HepG2 (cell line): ENCODE results near the gene TP53I3. TPM values are rescaled to one million over a fixed set of nuclear protein-coding genes. Genes with fewer than 3 reads are reported as not detected.

ENCODE experiments used
- ASH2L ChIP-seq: fragments of 300-600, 200-600 bp; sonication (generic); IDR thresholded peaks from 2 replicates; pipeline ENCODE4 v1.7.0; 2017; ENCODE audit warnings: low read depth, mild to moderate bottlenecking, moderate library complexity, mixed read lengths, low read length; ENCODE audit not compliant: insufficient read length
- FLYWCH1 ChIP-seq: sonication (generic); formaldehyde crosslinking; IDR thresholded peaks from 2 replicates; pipeline ENCODE4 v1.8.1; 2023; ENCODE audit warnings: mild to moderate bottlenecking, missing genetic modification reagents
- HOXD1 ChIP-seq: sonication (generic); formaldehyde crosslinking; IDR thresholded peaks from 2 replicates; pipeline ENCODE4 v1.5.0; 2020; ENCODE audit warnings: missing genetic modification reagents
- MIER2 ChIP-seq: IDR thresholded peaks from 2 replicates; pipeline ENCODE4 v1.6.1; 2016; ENCODE audit warnings: missing biosample characterization, missing genetic modification reagents
- MZF1 ChIP-seq: sonication (generic); formaldehyde crosslinking; IDR thresholded peaks from 2 replicates; pipeline ENCODE4 v1.8.1; 2023; ENCODE audit warnings: mild to moderate bottlenecking, missing genetic modification reagents, borderline replicate concordance
- NFKBIZ ChIP-seq: IDR thresholded peaks from 2 replicates; pipeline ENCODE4 v1.6.1; 2018; ENCODE audit warnings: missing genetic modification reagents, missing compliant biosample characterization
- PAX8 ChIP-seq: sonication (generic); formaldehyde crosslinking; IDR thresholded peaks from 2 replicates; pipeline ENCODE4 v1.8.0; 2022; ENCODE audit warnings: mild to moderate bottlenecking, missing genetic modification reagents, borderline replicate concordance
- PHF8 ChIP-seq: sonication (generic); formaldehyde crosslinking; IDR thresholded peaks from 2 replicates; pipeline ENCODE4 v1.5.0; 2020; ENCODE audit warnings: missing genetic modification reagents
- SNAI1 ChIP-seq: sonication (generic); formaldehyde crosslinking; IDR thresholded peaks from 2 replicates; pipeline ENCODE4 v1.5.0; 2020; ENCODE audit warnings: mild to moderate bottlenecking, missing genetic modification reagents, borderline replicate concordance
- TAF15 ChIP-seq: fragments of 200-400 bp; formaldehyde crosslinking; IDR thresholded peaks from one replicate; pipeline ENCODE4 v1.6.1; 2018; ENCODE audit warnings: mild to moderate bottlenecking, low read depth, low read length; ENCODE audit not compliant: poor library complexity, severe bottlenecking
- XBP1 ChIP-seq: sonication (generic); formaldehyde crosslinking; IDR thresholded peaks from 2 replicates; pipeline ENCODE4 v1.5.0; 2020; ENCODE audit warnings: missing genetic modification reagents
- ZBTB1 ChIP-seq: sonication (generic); formaldehyde crosslinking; IDR thresholded peaks from 2 replicates; pipeline ENCODE4 v1.4.0; 2020; ENCODE audit warnings: missing genetic modification reagents, borderline replicate concordance
- ZBTB3 ChIP-seq: sonication (generic); formaldehyde crosslinking; IDR thresholded peaks from 2 replicates; pipeline ENCODE4 v1.4.0; 2020; ENCODE audit warnings: low read depth, mild to moderate bottlenecking, moderate library complexity, missing genetic modification reagents, borderline replicate concordance
- ZFP37 ChIP-seq: sonication (generic); formaldehyde crosslinking; IDR thresholded peaks from 2 replicates; pipeline ENCODE4 v1.4.0; 2020; ENCODE audit warnings: missing genetic modification reagents, borderline replicate concordance
- ZFX ChIP-seq: sonication (generic); formaldehyde crosslinking; IDR thresholded peaks from 2 replicates; pipeline ENCODE4 v1.4.0; 2020; ENCODE audit warnings: mild to moderate bottlenecking, low read depth, missing genetic modification reagents, moderate library complexity
- ZNF337 ChIP-seq: sonication (generic); formaldehyde crosslinking; IDR thresholded peaks from 2 replicates; pipeline ENCODE4 v1.5.1; 2020; ENCODE audit warnings: missing genetic modification reagents, low read depth, mild to moderate bottlenecking, borderline replicate concordance
- ZNF33B ChIP-seq: sonication (generic); formaldehyde crosslinking; IDR thresholded peaks from 2 replicates; pipeline ENCODE4 v1.5.1; 2020; ENCODE audit warnings: mild to moderate bottlenecking, missing genetic modification reagents
- ZNF468 ChIP-seq: sonication (generic); formaldehyde crosslinking; IDR thresholded peaks from 2 replicates; pipeline ENCODE4 v1.8.0; 2022; ENCODE audit warnings: mild to moderate bottlenecking, moderate library complexity, missing genetic modification reagents
- ZNF543 ChIP-seq: sonication (generic); formaldehyde crosslinking; IDR thresholded peaks from 2 replicates; pipeline ENCODE4 v1.4.0; 2020; ENCODE audit warnings: mild to moderate bottlenecking, missing genetic modification reagents
- ZNF550 ChIP-seq: sonication (generic); formaldehyde crosslinking; IDR thresholded peaks from 2 replicates; pipeline ENCODE4 v1.4.0; 2020; ENCODE audit warnings: mild to moderate bottlenecking, missing genetic modification reagents, borderline replicate concordance
- polyA plus RNA-seq, 8 experiments: library from polyadenylated mRNA; depleted of rRNA in 3 of 8; stranded (reverse) in 7 of 8; unstranded in 1 of 8; fragments of >200 nt; fragmentation: Illumina TruSeq in 4 of 8; extraction: Trizol in 4 of 8; gene quantifications; 2 replicates each; pipeline versions ENCODE4 v1.2.1 to v1.2.3, GENCODE V29; 2011 to 2016; ENCODE audit warnings: low read depth in 4 of 8, missing spikeins in 1 of 8, mixed read lengths in 1 of 8; ENCODE audit not compliant: insufficient read depth in 1 of 8
- total RNA-seq, 5 experiments: library from RNA; depleted of rRNA; stranded (reverse); fragments of >200 nt; fragmentation: Illumina TruSeq; extraction: Trizol; gene quantifications; 2 replicates each; pipeline ENCODE4 v1.2.3, GENCODE V29; 2016; ENCODE audit warnings: low read depth in 1 of 5
- TF ChIP-seq, protein P1 (sequence below): sonication (generic); formaldehyde crosslinking; IDR thresholded peaks from 2 replicates; pipeline ENCODE4 v1.4.0; 2020; ENCODE audit warnings: missing genetic modification reagents, borderline replicate concordance
- TF ChIP-seq, protein P2 (sequence below): sonication (generic); formaldehyde crosslinking; IDR thresholded peaks from 2 replicates; pipeline ENCODE4 v1.5.0; 2020; ENCODE audit warnings: missing genetic modification reagents
- TF ChIP-seq, protein P3 (sequence below): sonication (generic); formaldehyde crosslinking; IDR thresholded peaks from 2 replicates; pipeline ENCODE4 v1.4.0; 2020; ENCODE audit warnings: missing genetic modification reagents
- TF ChIP-seq, protein P4 (sequence below): sonication (generic); formaldehyde crosslinking; IDR thresholded peaks from 2 replicates; pipeline ENCODE4 v1.4.0; 2020; ENCODE audit warnings: mild to moderate bottlenecking, missing genetic modification reagents

The TP53I3 gene
- total and polyA plus RNA-seq, 2 of the 13 experiments (the other 11 are each of a cell fraction or from before 2014, with no cell fraction given) = 25.0 to 44.1 TPM

DNA sequence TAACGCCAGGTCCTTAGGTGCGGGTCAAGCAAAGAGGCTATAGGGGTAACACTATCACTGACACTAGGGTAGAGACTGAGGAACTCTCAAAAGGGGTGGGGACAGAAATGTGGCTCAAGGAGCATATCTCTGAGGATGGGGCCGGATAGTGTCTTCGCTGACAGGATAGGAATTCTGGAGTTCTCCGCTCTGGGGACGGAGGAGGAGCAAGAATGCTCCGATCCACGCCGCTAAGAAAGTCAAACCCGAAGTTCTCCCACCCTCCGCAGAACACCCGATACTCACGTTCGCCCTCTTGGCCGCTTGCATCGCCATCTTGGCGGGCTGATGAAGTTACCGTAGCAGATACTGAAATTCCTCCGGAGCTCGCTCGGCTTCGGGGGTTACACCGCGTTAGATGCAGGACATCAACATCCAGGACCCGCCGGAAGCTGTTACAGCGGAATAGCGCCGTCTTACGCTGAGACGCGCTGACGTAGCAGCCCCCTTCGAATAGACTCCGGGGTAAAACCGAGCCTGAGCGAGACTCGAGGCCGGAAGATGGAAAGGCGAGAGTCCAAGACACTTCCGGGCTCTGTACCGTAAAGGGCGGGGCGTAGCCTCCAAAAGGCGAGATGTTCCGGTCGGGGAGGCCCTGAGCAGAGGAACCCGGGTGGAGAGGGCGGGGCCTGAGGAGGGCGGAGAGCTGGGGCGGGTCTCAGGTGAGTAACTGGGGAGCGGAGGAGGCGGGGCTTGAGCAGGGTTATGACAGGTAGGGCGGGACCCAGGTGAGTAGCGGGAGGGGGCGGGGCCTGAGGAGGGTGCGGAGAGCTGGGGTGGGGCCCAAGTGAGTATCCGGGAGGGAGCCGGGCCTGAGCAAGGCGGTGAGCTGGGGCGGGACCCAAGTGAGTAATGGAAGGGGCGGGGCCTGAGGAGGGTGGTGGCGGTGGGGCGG, 8.5 kb downstream of the TP53I3 start, which contains the start of gene SF3B6 (continued):
- TF ChIP-seq ZBTB1 (CRISPR knock-in tag) = no peak
- TF ChIP-seq XBP1 (CRISPR knock-in tag) = peak; percentile 48; the same call in 1 of the 2 replicates
- TF ChIP-seq NFKBIZ = peak; percentile 98
- TF ChIP-seq PAX8 = 0 out of 2 replicates have a peak, but pooled peaks have one; percentile 83
- peak; percentile 85 for TF ChIP-seq MZF1 (CRISPR knock-in tag)
- TF ChIP-seq, protein P1, sequence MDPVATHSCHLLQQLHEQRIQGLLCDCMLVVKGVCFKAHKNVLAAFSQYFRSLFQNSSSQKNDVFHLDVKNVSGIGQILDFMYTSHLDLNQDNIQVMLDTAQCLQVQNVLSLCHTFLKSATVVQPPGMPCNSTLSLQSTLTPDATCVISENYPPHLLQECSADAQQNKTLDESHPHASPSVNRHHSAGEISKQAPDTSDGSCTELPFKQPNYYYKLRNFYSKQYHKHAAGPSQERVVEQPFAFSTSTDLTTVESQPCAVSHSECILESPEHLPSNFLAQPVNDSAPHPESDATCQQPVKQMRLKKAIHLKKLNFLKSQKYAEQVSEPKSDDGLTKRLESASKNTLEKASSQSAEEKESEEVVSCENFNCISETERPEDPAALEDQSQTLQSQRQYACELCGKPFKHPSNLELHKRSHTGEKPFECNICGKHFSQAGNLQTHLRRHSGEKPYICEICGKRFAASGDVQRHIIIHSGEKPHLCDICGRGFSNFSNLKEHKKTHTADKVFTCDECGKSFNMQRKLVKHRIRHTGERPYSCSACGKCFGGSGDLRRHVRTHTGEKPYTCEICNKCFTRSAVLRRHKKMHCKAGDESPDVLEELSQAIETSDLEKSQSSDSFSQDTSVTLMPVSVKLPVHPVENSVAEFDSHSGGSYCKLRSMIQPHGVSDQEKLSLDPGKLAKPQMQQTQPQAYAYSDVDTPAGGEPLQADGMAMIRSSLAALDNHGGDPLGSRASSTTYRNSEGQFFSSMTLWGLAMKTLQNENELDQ (CRISPR knock-in tag) = peak; percentile 80; the same call in 1 of the 2 replicates
- no peak for TF ChIP-seq ZNF550 (CRISPR knock-in tag)
- no peak for TF ChIP-seq TAF15
- peak; percentile 99 for TF ChIP-seq ASH2L
- peak; percentile 87 for TF ChIP-seq ZNF543
- TF ChIP-seq, protein P2, sequence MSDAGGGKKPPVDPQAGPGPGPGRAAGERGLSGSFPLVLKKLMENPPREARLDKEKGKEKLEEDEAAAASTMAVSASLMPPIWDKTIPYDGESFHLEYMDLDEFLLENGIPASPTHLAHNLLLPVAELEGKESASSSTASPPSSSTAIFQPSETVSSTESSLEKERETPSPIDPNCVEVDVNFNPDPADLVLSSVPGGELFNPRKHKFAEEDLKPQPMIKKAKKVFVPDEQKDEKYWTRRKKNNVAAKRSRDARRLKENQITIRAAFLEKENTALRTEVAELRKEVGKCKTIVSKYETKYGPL = 0 out of 2 replicates have a peak, but pooled peaks have one; percentile 26
- 0 out of 2 replicates have a peak, but pooled peaks have one; percentile 60 for TF ChIP-seq ZBTB3 (CRISPR knock-in tag)
- peak; percentile 80; the same call in 1 of the 2 replicates for TF ChIP-seq ZFX (CRISPR knock-in tag)
- TF ChIP-seq ZFP37 (CRISPR knock-in tag) = no peak
- peak; percentile 95 for TF ChIP-seq HOXD1 (CRISPR knock-in tag)
- TF ChIP-seq ZNF468 (CRISPR knock-in tag) = no peak
- TF ChIP-seq PHF8 (CRISPR knock-in tag) = peak; percentile 88
- TF ChIP-seq FLYWCH1 (CRISPR knock-in tag) = no peak
- 0 out of 2 replicates have a peak, but pooled peaks have one; percentile 77 for TF ChIP-seq ZNF337
- TF ChIP-seq MIER2 = peak; percentile 85
- TF ChIP-seq, protein P3, sequence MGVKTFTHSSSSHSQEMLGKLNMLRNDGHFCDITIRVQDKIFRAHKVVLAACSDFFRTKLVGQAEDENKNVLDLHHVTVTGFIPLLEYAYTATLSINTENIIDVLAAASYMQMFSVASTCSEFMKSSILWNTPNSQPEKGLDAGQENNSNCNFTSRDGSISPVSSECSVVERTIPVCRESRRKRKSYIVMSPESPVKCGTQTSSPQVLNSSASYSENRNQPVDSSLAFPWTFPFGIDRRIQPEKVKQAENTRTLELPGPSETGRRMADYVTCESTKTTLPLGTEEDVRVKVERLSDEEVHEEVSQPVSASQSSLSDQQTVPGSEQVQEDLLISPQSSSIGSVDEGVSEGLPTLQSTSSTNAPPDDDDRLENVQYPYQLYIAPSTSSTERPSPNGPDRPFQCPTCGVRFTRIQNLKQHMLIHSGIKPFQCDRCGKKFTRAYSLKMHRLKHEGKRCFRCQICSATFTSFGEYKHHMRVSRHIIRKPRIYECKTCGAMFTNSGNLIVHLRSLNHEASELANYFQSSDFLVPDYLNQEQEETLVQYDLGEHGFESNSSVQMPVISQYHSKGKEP (CRISPR knock-in tag) = 0 out of 2 replicates have a peak, but pooled peaks have one; percentile 81
- peak; percentile 92 for TF ChIP-seq ZNF33B (CRISPR knock-in tag)
- TF ChIP-seq SNAI1 (CRISPR knock-in tag) = peak; percentile 83; the same call in 1 of the 2 replicates
- TF ChIP-seq, protein P4, sequence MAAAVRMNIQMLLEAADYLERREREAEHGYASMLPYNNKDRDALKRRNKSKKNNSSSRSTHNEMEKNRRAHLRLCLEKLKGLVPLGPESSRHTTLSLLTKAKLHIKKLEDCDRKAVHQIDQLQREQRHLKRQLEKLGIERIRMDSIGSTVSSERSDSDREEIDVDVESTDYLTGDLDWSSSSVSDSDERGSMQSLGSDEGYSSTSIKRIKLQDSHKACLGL (CRISPR knock-in tag) = no peak
